HepG2 (cell line): Measurements from ENCODE around the gene SLC1A2. TPM values are rescaled to one million over a fixed set of nuclear protein-coding genes. Genes with fewer than 3 reads are reported as not detected.

Source experiments
- ATAC-seq: fragments of 200-7000 bp; cut with Tn5 transposase; 3 replicates; pipeline ENCODE4 v1.9.1; 2020; ENCODE audit warnings: mild to moderate bottlenecking, moderate library complexity
- BruUV-seq: library from RNA; stranded (reverse); fragments of 400-500 nt; replicated peaks from 2 replicates; lab custom pipeline; 2021; lab: Mats Ljungman, UMichigan
- CTCF ChIA-PET: fragments of 300-600 bp; formaldehyde crosslinking; extraction: SDS; loops from one replicate; lab custom pipeline; 2021; ENCODE audit warnings: low total read pairs, inconsistent platforms, low intra/inter-chr PET ratio; lab: Yijun Ruan, JAX
- POLR2A ChIA-PET: fragments of 350-600 bp; sonication (Branson Sonifier 250); formaldehyde crosslinking; loops from one replicate; lab custom pipeline; 2020; ENCODE audit warnings: antibody characterized with exemption, inconsistent platforms; lab: Yijun Ruan, JAX
- DNase-seq: peaks from one replicate; pipeline ENCODE4 v3.0.0-alpha.2; 2015; ENCODE audit warnings: low spot score
- FAIRE-seq: peaks from 3 replicates; lab custom pipeline; 2011; peaks lifted over from hg19 to GRCh38; lab: Jason Lieb, UNC
- H2AFZ ChIP-seq: one replicate; pipeline ENCODE4 v1.6.1; 2011; ENCODE audit warnings: low read length, inconsistent platforms
- H3K27ac ChIP-seq: fragments of 300-600 bp; 3 replicates; pipeline ENCODE4 v1.8.0; 2011; ENCODE audit warnings: mixed run types, mild to moderate bottlenecking, mixed read lengths, low read length, inconsistent platforms; ENCODE audit not compliant: insufficient read depth; ENCODE audit errors: extremely low read length
- H3K27me3 ChIP-seq, 2 experiments: fragments of 200-600 bp in 1 of 2; 2 replicates in 1 of 2; 3 replicates in 1 of 2; pipeline versions ENCODE4 v1.6.0 to v1.8.0; 2011; ENCODE audit warnings: low read length in 2 of 2, mild to moderate bottlenecking in 2 of 2, moderate library complexity in 2 of 2, inconsistent platforms in 1 of 2; ENCODE audit not compliant: insufficient read depth in 2 of 2, control insufficient read depth in 1 of 2
- H3K36me3 ChIP-seq, 2 experiments: fragments of 200-600 bp in 1 of 2; replicated peaks in 1 of 2; 2 replicates in 1 of 2; 3 replicates in 1 of 2; pipeline versions ENCODE4 v1.5.1 to v1.8.0; 2011; ENCODE audit warnings: low read length in 2 of 2, inconsistent platforms in 1 of 2; ENCODE audit not compliant: insufficient read depth in 2 of 2, control insufficient read depth in 1 of 2
- H3K4me1 ChIP-seq: 2 replicates; pipeline ENCODE4 v1.5.1; 2012; ENCODE audit warnings: low read length, inconsistent platforms; ENCODE audit not compliant: insufficient read depth
- H3K4me2 ChIP-seq: 2 replicates; pipeline ENCODE4 v1.6.0; 2011; ENCODE audit warnings: low read depth, low read length, inconsistent platforms
- H3K4me3 ChIP-seq, 3 experiments: fragments of 200-600 bp in 1 of 3; sonication (generic), shearing (Covaris generic) in 1 of 3; replicated peaks in 1 of 3; 2 replicates each; pipeline ENCODE4 v1.5.1; 2011 to 2016; ENCODE audit warnings: low read length in 3 of 3, inconsistent platforms in 2 of 3, low read depth in 2 of 3, mild to moderate bottlenecking in 2 of 3, control low read depth in 1 of 3, mixed read lengths in 1 of 3; ENCODE audit not compliant: insufficient read depth in 1 of 3
- H3K79me2 ChIP-seq: one replicate; pipeline ENCODE4 v1.6.1; 2011; ENCODE audit warnings: low read length, inconsistent platforms; ENCODE audit not compliant: insufficient read depth
- H3K9ac ChIP-seq: 2 replicates; pipeline ENCODE4 v1.6.0; 2011; ENCODE audit warnings: mild to moderate bottlenecking, low read depth, low read length, inconsistent platforms; ENCODE audit not compliant: insufficient read depth
- H3K9me3 ChIP-seq: 2 replicates; pipeline ENCODE4 v1.5.1; 2012; ENCODE audit warnings: mild to moderate bottlenecking, low read length
- H4K20me1 ChIP-seq: 2 replicates; pipeline ENCODE4 v1.6.0; 2011; ENCODE audit warnings: inconsistent platforms, mild to moderate bottlenecking, low read length, moderate library complexity; ENCODE audit not compliant: insufficient read depth
- ADNP ChIP-seq: sonication (generic); formaldehyde crosslinking; IDR thresholded peaks from 2 replicates; pipeline ENCODE4 v1.4.0; 2020; ENCODE audit warnings: missing genetic modification reagents
- CENPX ChIP-seq: sonication (generic); formaldehyde crosslinking; IDR thresholded peaks from 2 replicates; pipeline ENCODE4 v1.9.0; 2021; ENCODE audit warnings: mild to moderate bottlenecking, missing genetic modification reagents, moderate library complexity
- MEIS2 ChIP-seq: sonication (generic); formaldehyde crosslinking; IDR thresholded peaks from 2 replicates; pipeline ENCODE4 v1.9.0; 2021; ENCODE audit warnings: mild to moderate bottlenecking, missing genetic modification reagents
- MNT ChIP-seq: fragments of 450-650 bp; IDR thresholded peaks from 2 replicates; pipeline ENCODE4 v1.6.1; 2016
- PAWR ChIP-seq: sonication (generic); formaldehyde crosslinking; IDR thresholded peaks from 2 replicates; pipeline ENCODE4 v1.4.0; 2020; ENCODE audit warnings: missing genetic modification reagents, mild to moderate bottlenecking, borderline replicate concordance
- PHB2 ChIP-seq: fragments of 450-650 bp; IDR thresholded peaks from 2 replicates; pipeline ENCODE4 v1.6.1; 2018; ENCODE audit not compliant: partially characterized antibody
- SMAD9 ChIP-seq: sonication (generic); formaldehyde crosslinking; IDR thresholded peaks from 2 replicates; pipeline ENCODE4 v1.5.1; 2020; ENCODE audit warnings: mild to moderate bottlenecking, missing genetic modification reagents
- TFDP2 ChIP-seq: sonication (generic); formaldehyde crosslinking; IDR thresholded peaks from 2 replicates; pipeline ENCODE4 v1.4.0; 2020; ENCODE audit warnings: missing genetic modification reagents
- ZBTB1 ChIP-seq: sonication (generic); formaldehyde crosslinking; IDR thresholded peaks from 2 replicates; pipeline ENCODE4 v1.4.0; 2020; ENCODE audit warnings: missing genetic modification reagents, borderline replicate concordance
- ZMYM2 ChIP-seq: sonication (generic); formaldehyde crosslinking; IDR thresholded peaks from 2 replicates; pipeline ENCODE4 v1.8.0; 2022; ENCODE audit warnings: mild to moderate bottlenecking, missing genetic modification reagents
- ZNF292 ChIP-seq: sonication (generic); formaldehyde crosslinking; IDR thresholded peaks from 2 replicates; pipeline ENCODE4 v1.8.1; 2022; ENCODE audit warnings: mild to moderate bottlenecking, low read depth, missing genetic modification reagents, borderline replicate concordance
- ZNF619 ChIP-seq: sonication (generic); formaldehyde crosslinking; IDR thresholded peaks from 2 replicates; pipeline ENCODE4 v1.4.0; 2020; ENCODE audit warnings: mild to moderate bottlenecking, missing genetic modification reagents
- ZNF687 ChIP-seq: sonication (generic); formaldehyde crosslinking; IDR thresholded peaks from 2 replicates; pipeline ENCODE4 v1.5.1; 2020; ENCODE audit warnings: mild to moderate bottlenecking, missing genetic modification reagents, moderate library complexity
- WGBS: methylation state at CpG from one replicate; pipeline ENCODE4 v1.1.6; 2017; ENCODE audit warnings: low lambda C conversion rate; 5-methylcytosine and 5-hydroxymethylcytosine counted together
- in situ Hi-C: cut with HindIII; loops from 2 replicates; pipeline ENCODE4 v1.10.0; 2017; ENCODE audit warnings: low pct_unique_long_range_greater_than_20kb; ENCODE audit not compliant: extremely low pct_ligation_motif_present
- intact Hi-C: fragments of 100-400 bp; cut with micrococcal nuclease; formaldehyde crosslinking; loops from one replicate; pipeline ENCODE4 v1.10.0; 2022; ENCODE audit not compliant: unreplicated experiment
- polyA plus RNA-seq, 8 experiments: library from polyadenylated mRNA; depleted of rRNA in 3 of 8; stranded (reverse) in 7 of 8; unstranded in 1 of 8; fragments of >200 nt; fragmentation: Illumina TruSeq in 4 of 8; extraction: Trizol in 4 of 8; gene quantifications; 2 replicates each; pipeline versions ENCODE4 v1.2.1 to v1.2.3, GENCODE V29; 2011 to 2016; ENCODE audit warnings: low read depth in 4 of 8, missing spikeins in 1 of 8, mixed read lengths in 1 of 8; ENCODE audit not compliant: insufficient read depth in 1 of 8
- total RNA-seq, 5 experiments: library from RNA; depleted of rRNA; stranded (reverse); fragments of >200 nt; fragmentation: Illumina TruSeq; extraction: Trizol; gene quantifications; 2 replicates each; pipeline ENCODE4 v1.2.3, GENCODE V29; 2016; ENCODE audit warnings: low read depth in 1 of 5

SLC1A2 gene
- total and polyA plus RNA-seq, 2 of the 13 experiments (the other 11 are each of a cell fraction or from before 2014, with no cell fraction given): 23.2 to 43.2 TPM

DNA sequence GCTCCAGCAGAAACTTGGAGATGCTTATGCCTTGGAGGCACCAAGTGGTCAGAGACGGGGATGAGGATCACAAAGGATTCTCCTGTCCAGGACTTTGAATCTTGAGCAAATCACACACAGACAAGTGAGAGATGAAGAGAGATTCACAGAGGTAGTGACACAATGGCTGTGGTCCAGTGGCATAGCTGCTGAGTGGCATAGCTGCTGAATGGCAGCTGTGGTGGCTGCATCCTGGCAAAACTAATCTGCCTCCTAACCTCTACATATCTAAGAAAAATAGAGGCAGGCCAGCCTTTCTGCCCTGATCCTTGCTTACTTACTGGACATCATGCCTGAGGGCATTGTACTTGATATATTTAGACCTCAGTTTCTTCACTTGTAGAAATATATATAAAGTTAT, 177.8 kb downstream of the SLC1A2 start (continued):
- no peak for TF ChIP-seq MEIS2 (CRISPR knock-in tag)
- TF ChIP-seq ADNP (CRISPR knock-in tag): no peak
- no peak for TF ChIP-seq SMAD9 (CRISPR knock-in tag)
- TF ChIP-seq MNT: no peak
- no peak for TF ChIP-seq PAWR
- TF ChIP-seq ZNF292 (CRISPR knock-in tag): no peak
- TF ChIP-seq ZMYM2 (CRISPR knock-in tag): no peak
- no peak for TF ChIP-seq PHB2

GRCh38 chr11:35241083-35241482, 178.3 kb downstream of the SLC1A2 start:
- Histone ChIP-seq H3K27me3 (no peaks in the 10 kb centered on the region; a peak in 1 of 5 replicates), H3K4me3 (no peak overlapping the region), H2AFZ (no peak overlapping the region), H3K36me3 (no peaks in the 10 kb centered on the region), H3K9me3 (no peaks in the 10 kb centered on the region), H3K9ac (no peak overlapping the region), H3K4me2 (no peak overlapping the region), H3K4me1 (peaks cover 15% of the 10 kb centered on the region), H3K79me2 (no peaks in the 10 kb centered on the region), H3K27ac (no peak overlapping the region), H4K20me1 (no peaks in the 10 kb centered on the region)
- no peak for FAIRE-seq
- ATAC-seq: no peak
- ChIA-PET CTCF (no interaction called here), POLR2A (no interaction called here)
- intact Hi-C loops (no loop called here), in situ Hi-C loops (no loop called here)
- whole genome bisulfite sequencing: 50% methylated on average over 1 of the region's 1 CpG
- DNase-seq: no peak
- TF ChIP-seq ZNF619 (CRISPR knock-in tag): no peak
- no peak for TF ChIP-seq CENPX (CRISPR knock-in tag)
- no peak for TF ChIP-seq ZBTB1 (CRISPR knock-in tag)
- no peak for TF ChIP-seq ZNF687 (CRISPR knock-in tag)
- TF ChIP-seq TFDP2: no peak
- BruUV-seq: no TSS peak
